Loucy (cell line): Measurements from ENCODE around the gene BCAS3.

ENCODE experiments used
- CTCF ChIP-seq: fragments of 200-600 bp; sonication (generic); conservative IDR thresholded peaks from 2 replicates; pipeline ENCODE4 v1.5.1; 2014; ENCODE audit warnings: mild to moderate bottlenecking, antibody characterized with exemption, low read length
- EZH2phosphoT487 ChIP-seq: fragments of 200-600 bp; IDR thresholded peaks from 2 replicates; pipeline ENCODE4 v1.6.1; 2018; ENCODE audit warnings: antibody characterized with exemption, mild to moderate bottlenecking, moderate library complexity, borderline replicate concordance

DNA sequence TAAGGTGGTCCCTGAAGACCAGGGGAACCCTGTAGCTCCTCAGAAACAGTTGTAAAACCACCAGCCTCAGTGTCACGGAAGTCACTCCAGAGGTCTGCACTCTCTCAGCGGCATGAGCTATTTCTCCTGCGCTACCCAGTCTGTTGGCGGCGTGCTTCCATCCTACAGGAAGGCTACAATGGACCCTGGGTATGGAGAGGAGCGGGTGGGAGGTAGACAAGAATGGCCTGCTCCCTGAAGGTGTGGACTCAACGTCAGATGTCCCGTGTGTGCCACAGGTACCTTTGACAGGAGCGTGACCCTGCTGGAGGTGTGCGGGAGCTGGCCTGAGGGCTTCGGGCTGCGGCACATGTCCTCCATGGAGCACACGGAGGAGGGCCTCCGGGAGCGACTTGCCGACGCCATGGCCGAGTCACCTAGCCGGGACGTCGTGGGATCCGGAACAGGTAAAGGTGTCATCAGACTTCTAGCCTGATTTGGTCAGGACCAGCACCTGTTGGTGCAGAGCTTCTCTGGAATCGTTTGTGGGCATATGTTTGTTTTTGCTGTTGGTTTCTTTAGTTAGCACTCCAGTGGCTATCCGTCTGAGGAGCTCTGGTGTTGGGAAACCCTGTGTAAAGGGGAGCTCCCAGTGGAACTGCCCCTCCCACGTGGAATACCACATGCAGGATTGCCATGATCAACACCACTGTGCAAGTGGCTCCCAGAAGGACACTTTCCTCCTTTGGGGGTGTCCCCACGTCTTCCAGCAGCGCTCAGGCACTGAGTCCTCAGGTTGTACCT is 690.6 kb downstream of the BCAS3 start:
- TF ChIP-seq CTCF (no peak), EZH2phosphoT487 (no peak)
